8988T (cell line): ENCODE measurements around the gene MYO3A.

Source experiments
- DNase-seq: peaks from one replicate; pipeline ENCODE4 v3.0.0; 2011

The MYO3A gene

GRCh38 chr10:26217396-26218086 is 283.5 kb downstream of the MYO3A start:
- no peak for DNase-seq

DNA sequence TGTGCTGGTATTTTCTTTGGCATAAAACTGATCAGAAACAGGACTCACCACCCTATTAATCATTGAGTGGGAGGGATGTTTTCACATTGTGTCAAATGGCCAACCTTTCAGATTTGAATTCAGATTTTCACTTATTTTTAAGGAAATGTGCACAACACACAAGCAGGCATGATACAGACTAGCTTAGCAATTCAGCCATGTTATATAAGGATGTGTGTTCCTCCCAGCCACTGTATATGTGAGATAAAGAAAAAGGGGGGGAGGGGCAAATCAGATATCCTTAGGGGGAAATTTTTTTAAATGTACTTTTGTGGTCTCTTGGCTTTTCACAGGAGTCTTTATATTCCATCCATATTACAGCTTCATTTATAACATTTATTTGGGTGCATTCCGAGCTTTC is 285.6 kb downstream of the MYO3A start:
- no peak for DNase-seq

DNA sequence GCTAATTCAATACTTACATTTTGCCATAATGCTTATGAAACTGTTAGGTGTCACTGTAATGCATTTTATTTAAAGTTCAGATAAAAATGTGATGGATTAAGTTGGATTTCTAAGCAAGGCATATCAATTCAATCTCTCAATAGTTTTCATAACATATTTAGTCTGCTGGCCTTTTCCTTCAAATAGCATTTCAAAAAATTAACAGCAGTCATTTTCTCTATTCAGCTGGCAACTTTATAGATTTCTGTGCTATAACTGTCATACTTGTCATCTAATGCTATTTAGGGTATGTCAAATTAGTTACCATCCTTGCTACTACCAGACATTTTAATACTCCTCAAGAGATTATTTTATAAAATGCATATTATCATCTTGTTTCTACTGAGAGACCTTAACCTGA is 286.9 kb downstream of the MYO3A start:
- no peak for DNase-seq

GRCh38 chr10:26221541-26221940 is 287.5 kb downstream of the MYO3A start:
- no peak for DNase-seq

DNA sequence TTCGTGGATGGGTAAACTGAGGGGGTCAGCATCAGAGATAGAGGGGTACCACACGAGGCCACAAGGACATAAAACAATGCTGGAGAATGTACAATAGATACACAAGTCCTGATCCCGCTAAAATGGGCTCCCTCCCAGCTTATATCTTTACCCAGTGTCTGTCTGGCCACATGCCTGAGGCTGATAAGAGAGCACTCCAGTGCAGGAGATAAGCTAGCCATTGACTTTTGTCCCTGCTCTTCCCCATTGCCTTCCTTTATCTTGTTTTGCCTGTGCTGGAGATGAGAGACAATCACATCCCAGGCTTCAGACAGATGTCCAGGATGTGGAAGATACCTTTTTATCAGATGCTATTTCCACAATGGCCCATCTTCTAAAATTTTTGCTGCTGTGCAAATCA is 288.5 kb downstream of the MYO3A start:
- DNase-seq, result no peak

GRCh38 chr10:26225322-26225721 is 291.3 kb downstream of the MYO3A start:
- no peak for DNase-seq

DNA sequence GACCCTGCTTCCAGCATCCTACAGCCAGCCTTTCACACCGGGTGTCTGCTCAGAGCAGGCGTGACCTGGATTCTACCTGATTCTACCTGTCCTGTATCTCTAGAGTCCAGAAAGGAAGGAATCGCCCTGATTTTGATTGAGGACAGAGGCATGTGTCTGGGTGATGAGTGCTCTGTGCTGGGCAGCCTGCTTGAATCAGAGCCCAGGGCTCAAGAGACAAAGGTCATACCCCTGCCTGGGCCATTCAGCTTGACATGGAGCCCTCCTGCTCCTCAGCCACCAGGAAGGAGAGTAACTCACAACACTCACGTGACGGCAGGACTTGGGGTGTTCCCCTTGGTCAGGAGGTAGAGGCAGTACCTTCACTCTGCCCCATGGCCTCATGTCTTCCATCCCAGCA is 293.8 kb downstream of the MYO3A start:
- DNase-seq, result no peak

DNA sequence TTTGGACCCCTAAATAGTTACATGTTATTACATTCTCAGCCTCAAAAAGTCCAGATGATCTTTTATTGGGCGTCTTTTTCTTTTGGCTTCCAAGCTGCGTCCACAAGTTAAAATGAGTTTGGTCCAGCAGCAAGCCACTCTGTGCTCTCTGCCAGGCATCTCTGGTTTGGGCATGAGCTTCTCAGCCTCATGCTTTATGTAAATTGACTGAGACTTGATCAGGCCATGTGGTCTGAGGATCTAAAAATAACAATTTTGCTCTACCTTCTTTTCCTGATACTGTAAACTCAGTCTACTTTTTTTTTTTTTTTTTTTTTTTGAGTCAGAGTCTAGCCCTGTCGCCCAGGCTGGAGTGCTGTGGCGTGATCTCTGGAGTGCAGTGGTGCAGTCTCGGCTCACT is 298.1 kb downstream of the MYO3A start:
- DNase-seq, result no peak

- DNase-seq, result no peak
Observed at GRCh38 chr10:26235761-26236160, 301.7 kb downstream of the MYO3A start.

DNA sequence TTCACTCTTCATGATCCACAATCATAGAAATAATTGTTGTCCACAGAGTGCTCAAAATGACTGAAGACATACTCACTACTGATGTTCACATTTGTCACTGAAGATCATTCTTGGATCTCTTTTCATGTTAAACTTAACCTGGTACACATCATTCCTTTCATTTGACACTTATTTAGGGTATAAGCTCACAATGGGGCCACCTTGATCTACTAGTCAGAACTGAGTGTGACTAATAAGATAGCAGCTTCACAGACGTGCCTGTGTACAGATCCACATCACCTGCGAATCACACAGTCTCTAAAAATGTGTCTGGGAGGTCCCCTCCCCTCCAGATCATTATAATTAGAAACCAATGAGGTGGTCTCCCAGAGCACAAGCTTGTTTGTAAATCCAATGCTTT is 304.3 kb downstream of the MYO3A start:
- DNase-seq, result no peak

DNA sequence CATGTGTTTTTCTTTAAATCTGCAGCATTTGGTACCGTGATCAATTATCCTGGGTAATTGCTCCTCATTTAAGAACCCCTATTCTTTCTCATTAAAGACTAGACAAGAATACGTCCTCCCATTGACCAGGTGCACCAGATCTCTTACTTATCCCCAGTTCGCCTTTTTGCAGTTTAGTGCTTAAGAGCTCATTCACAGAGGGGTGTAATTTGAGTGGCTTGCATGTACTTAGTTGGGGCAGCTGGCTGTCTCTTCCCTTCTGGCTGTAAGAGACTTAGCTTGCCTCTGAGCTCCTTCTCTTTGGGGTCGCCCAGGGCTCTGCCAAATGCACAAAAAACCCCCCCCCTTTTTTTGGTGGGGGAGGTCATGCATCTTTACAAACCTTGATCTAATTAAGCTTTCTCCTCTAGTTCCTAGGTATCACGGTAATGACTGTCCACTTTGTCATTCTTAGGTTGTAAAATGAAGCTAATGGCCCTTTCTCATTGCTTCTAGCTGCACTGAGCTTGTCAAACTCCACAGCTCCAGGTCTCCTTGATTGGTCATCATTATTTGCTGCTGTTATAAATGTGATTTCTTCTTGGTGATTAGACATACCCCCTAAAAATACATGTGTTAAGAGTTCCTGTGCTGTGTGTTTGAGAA is 308.8 kb downstream of the MYO3A start:
- DNase-seq, result no peak

GRCh38 chr10:26243351-26243720 is 309.3 kb downstream of the MYO3A start:
- no peak for DNase-seq

GRCh38 chr10:26249681-26250080 is 315.7 kb downstream of the MYO3A start:
- no peak for DNase-seq

GRCh38 chr10:26251925-26252324 is 317.9 kb downstream of the MYO3A start:
- DNase-seq, result no peak

GRCh38 chr10:26254616-26255015 is 320.6 kb downstream of the MYO3A start:
- DNase-seq, result no peak

DNA sequence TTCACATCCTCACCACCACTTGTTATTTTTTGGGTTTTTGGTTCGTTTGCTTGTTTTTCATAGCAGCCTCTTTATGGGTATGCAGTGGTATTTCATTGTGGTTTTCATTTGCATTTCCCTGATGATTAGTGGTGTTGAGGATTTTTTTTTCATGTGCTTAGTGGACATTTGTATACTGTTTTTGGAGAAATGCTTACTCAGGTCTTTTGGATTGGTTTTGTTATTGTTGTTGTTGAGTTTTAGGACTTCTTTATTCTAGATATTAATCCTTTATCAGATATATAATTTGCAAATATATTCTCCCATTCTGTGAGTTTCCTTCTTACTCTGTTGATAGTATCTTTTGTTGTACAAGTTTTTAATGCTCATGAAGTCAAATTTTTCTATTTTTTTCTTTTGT is 325.3 kb downstream of the MYO3A start:
- no peak for DNase-seq
